ENCODE results near the gene WNT11. TPM values are rescaled to one million over a fixed set of nuclear protein-coding genes. Genes with fewer than 3 reads are reported as not detected.

The WNT11 gene
- total RNA-seq, 1 experiment from 2014 or later = not detected

DNA sequence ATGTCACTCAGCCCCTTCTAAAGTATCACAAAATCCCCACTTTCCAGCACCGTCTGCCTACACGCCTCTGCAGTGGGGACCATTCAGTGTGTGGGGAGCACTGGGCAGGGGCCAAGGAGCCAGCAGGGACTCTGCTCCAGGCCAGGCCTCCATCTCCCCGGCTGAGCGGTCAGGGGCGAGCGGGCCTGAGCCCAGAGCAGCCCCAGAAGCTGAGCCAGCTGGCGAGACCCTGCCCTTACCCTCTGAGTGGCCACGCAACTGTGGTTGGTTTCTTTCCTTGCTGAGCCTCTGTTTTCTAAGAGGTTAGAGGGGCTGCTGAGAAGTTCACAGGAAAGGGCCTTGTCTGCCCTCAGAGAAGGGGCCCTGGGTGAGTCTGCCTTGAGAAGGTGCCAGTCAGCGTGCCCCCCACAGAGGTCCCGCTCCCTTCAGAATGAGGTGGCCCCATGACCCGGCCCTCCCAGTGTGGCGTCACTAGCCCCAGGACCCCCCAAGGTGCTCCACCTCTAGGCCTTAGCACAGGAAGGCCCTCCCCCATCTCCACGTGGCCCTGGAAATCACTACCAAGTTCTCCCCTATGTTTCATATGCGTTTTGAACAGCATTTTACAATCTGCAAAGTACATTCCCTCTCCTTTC is 46.9 kb downstream of the WNT11 start:
- Histone ChIP-seq H3K4me3 (no peak overlapping the region), H3K9me3 (no peaks in the 10 kb centered on the region), H3K36me3 (no peaks in the 10 kb centered on the region), H3K27me3 (no peaks in the 10 kb centered on the region)
- DNase-seq = no peak

- no peaks in the 10 kb centered on the region for H3K36me3 ChIP-seq
- no peak for DNase-seq
- no peak overlapping the region for H3K4me3 ChIP-seq
- H3K9me3 ChIP-seq = no peaks in the 10 kb centered on the region
- H3K27me3 ChIP-seq = no peaks in the 10 kb centered on the region
These were observed 47.7 kb downstream of the WNT11 start for GRCh38 chr11:76158394-76159302.

- Histone ChIP-seq H3K9me3 (no peaks in the 10 kb centered on the region), H3K36me3 (no peaks in the 10 kb centered on the region), H3K27me3 (no peaks in the 10 kb centered on the region), H3K4me3 (no peak overlapping the region)
- no peak for DNase-seq
These were observed 48.4 kb downstream of the WNT11 start for GRCh38 chr11:76157891-76158290.

- H3K9me3 ChIP-seq = no peaks in the 10 kb centered on the region
- H3K36me3 ChIP-seq = no peaks in the 10 kb centered on the region
- DNase-seq = no peak
- H3K27me3 ChIP-seq = no peaks in the 10 kb centered on the region
- H3K4me3 ChIP-seq = no peak overlapping the region
These were observed 49.3 kb downstream of the WNT11 start for GRCh38 chr11:76156971-76157427.

- no peak for DNase-seq
- Histone ChIP-seq H3K27me3 (no peaks in the 10 kb centered on the region), H3K4me3 (no peak overlapping the region), H3K36me3 (no peaks in the 10 kb centered on the region), H3K9me3 (no peaks in the 10 kb centered on the region)
These were observed 50.6 kb downstream of the WNT11 start for GRCh38 chr11:76155500-76156227.

DNA sequence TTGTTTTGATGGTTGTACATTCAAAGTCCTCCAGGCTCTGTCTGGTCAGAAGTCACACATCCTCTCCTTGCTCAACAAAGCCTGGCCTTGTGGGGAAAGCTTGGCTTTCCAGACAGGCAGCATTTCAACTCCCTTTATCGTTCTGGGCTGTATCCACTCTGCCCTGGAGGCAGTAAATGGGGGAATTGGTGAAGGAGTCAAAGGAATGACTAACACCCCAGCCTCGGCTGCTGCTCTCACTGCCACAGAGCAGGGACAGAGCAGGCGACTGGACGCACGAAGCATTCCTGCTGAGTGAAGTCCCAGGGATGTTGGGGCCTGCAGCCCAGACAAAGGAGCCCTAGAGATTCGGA is 52.8 kb downstream of the WNT11 start:
- H3K9me3 ChIP-seq = no peaks in the 10 kb centered on the region
- no peaks in the 10 kb centered on the region for H3K36me3 ChIP-seq
- DNase-seq = no peak
- no peak overlapping the region for H3K4me3 ChIP-seq
- H3K27me3 ChIP-seq = no peaks in the 10 kb centered on the region

DNA sequence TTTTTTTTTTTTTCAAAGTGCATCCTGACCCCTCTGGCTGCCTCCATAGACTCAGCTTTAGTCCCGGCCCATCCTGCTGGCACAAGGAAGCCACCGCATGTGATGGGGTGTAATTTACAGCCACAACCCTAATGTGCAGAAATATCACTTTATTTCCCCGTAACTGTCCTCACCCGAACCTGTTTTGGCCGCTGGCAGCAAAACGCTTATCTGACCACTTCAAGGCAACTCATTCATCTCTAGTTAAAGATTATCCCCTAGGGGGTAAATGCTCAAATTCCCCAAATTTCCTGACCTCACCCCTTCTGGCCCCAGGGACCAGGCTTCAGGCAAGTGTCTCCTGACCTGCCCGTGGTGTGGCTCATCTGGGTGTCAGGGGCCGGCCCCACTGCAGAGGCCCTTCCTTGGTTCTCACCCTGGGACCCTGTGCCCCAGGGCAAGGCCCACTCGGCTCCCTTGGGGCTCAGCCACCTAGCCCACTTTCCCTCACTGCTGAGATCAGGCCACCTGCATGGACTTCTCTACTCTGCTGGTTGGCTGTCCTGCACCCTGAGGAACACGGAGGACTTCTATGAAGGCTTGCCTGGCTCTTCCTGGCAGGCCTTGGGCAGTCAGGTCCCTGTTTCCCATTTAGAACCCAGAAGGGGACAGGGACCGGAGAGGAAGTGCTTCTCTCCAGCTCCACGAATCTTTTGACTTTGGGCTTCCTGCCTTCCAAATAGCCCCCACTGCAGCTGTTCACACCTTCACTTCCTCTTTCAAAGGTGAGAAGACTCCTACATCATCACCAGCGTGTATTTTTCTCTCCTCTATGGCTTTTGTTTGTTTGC is 53.3 kb downstream of the WNT11 start:
- H3K27me3 ChIP-seq = no peaks in the 10 kb centered on the region
- H3K4me3 ChIP-seq = no peak overlapping the region
- no peaks in the 10 kb centered on the region for H3K9me3 ChIP-seq
- DNase-seq = no peak
- no peaks in the 10 kb centered on the region for H3K36me3 ChIP-seq

GRCh38 chr11:76152086-76152681 is 54.1 kb downstream of the WNT11 start:
- DNase-seq = peak; percentile 80
- Histone ChIP-seq H3K4me3 (peak overlapping the region; percentile 39), H3K9me3 (no peaks in the 10 kb centered on the region)

GRCh38 chr11:76151556-76152085 is 54.7 kb downstream of the WNT11 start:
- Histone ChIP-seq H3K27me3 (no peaks in the 10 kb centered on the region), H3K36me3 (no peaks in the 10 kb centered on the region), H3K9me3 (no peaks in the 10 kb centered on the region), H3K4me3 (no peak overlapping the region)
- no peak for DNase-seq

More at GRCh38 chr11:76152086-76152681, 54.1 kb downstream of the WNT11 start:
- Histone ChIP-seq H3K27me3 (no peaks in the 10 kb centered on the region), H3K36me3 (no peaks in the 10 kb centered on the region)

- Histone ChIP-seq H3K9me3 (no peaks in the 10 kb centered on the region), H3K36me3 (no peaks in the 10 kb centered on the region), H3K27me3 (no peaks in the 10 kb centered on the region), H3K4me3 (no peak overlapping the region)
- no peak for DNase-seq
These were observed 56.2 kb downstream of the WNT11 start for GRCh38 chr11:76150141-76150540.

- Histone ChIP-seq H3K9me3 (no peaks in the 10 kb centered on the region), H3K27me3 (no peaks in the 10 kb centered on the region), H3K36me3 (no peaks in the 10 kb centered on the region), H3K4me3 (no peak overlapping the region)
- no peak for DNase-seq
These were observed 56.6 kb downstream of the WNT11 start for GRCh38 chr11:76149713-76150112.

- Histone ChIP-seq H3K4me3 (no peak overlapping the region), H3K27me3 (no peaks in the 10 kb centered on the region), H3K9me3 (no peaks in the 10 kb centered on the region), H3K36me3 (no peaks in the 10 kb centered on the region)
- DNase-seq = no peak
These were observed 57.2 kb downstream of the WNT11 start for GRCh38 chr11:76148941-76149613.

DNA sequence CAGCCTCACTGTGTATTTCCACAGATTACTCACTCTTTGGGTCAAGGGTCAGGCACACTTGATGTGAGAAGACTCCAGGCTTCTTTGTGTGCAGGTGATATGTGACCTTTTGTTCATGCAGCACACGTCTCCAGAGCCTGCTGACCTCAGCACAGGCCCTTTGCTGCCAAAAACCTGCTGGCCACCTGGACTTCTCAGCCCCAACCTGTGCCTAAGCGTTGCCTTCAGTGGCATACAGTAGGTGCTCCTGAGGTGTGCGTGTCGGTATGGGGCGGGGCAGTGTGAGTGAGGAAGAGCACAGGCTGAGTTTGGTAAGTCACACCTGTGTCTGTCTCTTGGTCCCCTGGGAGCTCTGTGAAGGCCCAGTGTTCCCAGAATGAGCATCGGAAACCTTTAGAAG is 58.1 kb downstream of the WNT11 start:
- Histone ChIP-seq H3K27me3 (no peaks in the 10 kb centered on the region), H3K4me3 (no peak overlapping the region), H3K36me3 (no peaks in the 10 kb centered on the region), H3K9me3 (no peaks in the 10 kb centered on the region)
- no peak for DNase-seq

GRCh38 chr11:76147106-76147740 is 59.1 kb downstream of the WNT11 start:
- Histone ChIP-seq H3K4me3 (no peak overlapping the region), H3K36me3 (no peaks in the 10 kb centered on the region), H3K27me3 (no peaks in the 10 kb centered on the region), H3K9me3 (no peaks in the 10 kb centered on the region)
- DNase-seq = no peak

GRCh38 chr11:76143274-76143673 is 63.0 kb downstream of the WNT11 start:
- Histone ChIP-seq H3K9me3 (no peaks in the 10 kb centered on the region), H3K27me3 (no peaks in the 10 kb centered on the region), H3K4me3 (no peak overlapping the region)

More at GRCh38 chr11:76143274-76143673, 63.0 kb downstream of the WNT11 start:
- H3K36me3 ChIP-seq = no peaks in the 10 kb centered on the region
- DNase-seq = no peak
